Kidney (tissue), 14 donors: ENCODE results near the gene MFAP4. TPM values are rescaled to one million over a fixed set of nuclear protein-coding genes. Genes with fewer than 3 reads are reported as not detected.

Experiments used
- DNase-seq, 5 donors: peaks; one replicate each; pipeline ENCODE4 v3.0.0-alpha.2; 2013 to 2020
- FAIRE-seq: peaks from 2 replicates; lab custom pipeline; 2012; peaks lifted over from hg19 to GRCh38; lab: Jason Lieb, UNC
- H3K27ac ChIP-seq, 2 donors: one replicate each; pipeline ENCODE4 v1.7.0; 2013; ENCODE audit warnings: low read depth in 2 of 2, low read length in 2 of 2, inconsistent platforms in 1 of 2
- H3K27me3 ChIP-seq: one replicate; pipeline ENCODE4 v1.7.1; 2013; ENCODE audit warnings: low read length, inconsistent platforms; ENCODE audit not compliant: control insufficient read depth, insufficient read depth
- H3K36me3 ChIP-seq, 3 donors: one replicate each; pipeline versions ENCODE4 v1.7.0 to v1.7.1; 2013; ENCODE audit warnings: low read length in 3 of 3, control low read depth in 1 of 3, inconsistent platforms in 1 of 3; ENCODE audit not compliant: insufficient read depth in 3 of 3, control insufficient read depth in 2 of 3
- H3K4me1 ChIP-seq, 3 donors: one replicate each; pipeline versions ENCODE4 v1.7.0 to v1.7.1; 2013; ENCODE audit warnings: low read length in 3 of 3, inconsistent platforms in 1 of 3, low read depth in 1 of 3; ENCODE audit not compliant: control insufficient read depth in 2 of 3, insufficient read depth in 2 of 3
- H3K4me3 ChIP-seq, 3 donors: one replicate each; pipeline versions ENCODE4 v1.7.0 to v1.8.1; 2013; ENCODE audit warnings: low read length in 3 of 3, control low read depth in 1 of 3, inconsistent platforms in 1 of 3
- H3K9ac ChIP-seq, 3 donors: one replicate each; pipeline versions ENCODE4 v1.7.0 to v1.7.1; 2013; ENCODE audit warnings: low read length in 3 of 3, control low read depth in 1 of 3, inconsistent platforms in 1 of 3
- H3K9me3 ChIP-seq, 3 donors: one replicate each; pipeline versions ENCODE4 v1.7.0 to v1.7.1; 2013; ENCODE audit warnings: low read length in 3 of 3, control low read depth in 1 of 3, inconsistent platforms in 1 of 3; ENCODE audit not compliant: control insufficient read depth in 2 of 3, insufficient read depth in 1 of 3
- CTCF ChIP-seq: IDR thresholded peaks from 3 replicates; pipeline ENCODE4 v1.5.1; 2012; ENCODE audit warnings: mild to moderate bottlenecking, moderate library complexity, borderline replicate concordance; ENCODE audit not compliant: insufficient read depth; ENCODE audit errors: extremely low read depth
- intact Hi-C: fragments of 100-400 bp; cut with DNase I; formaldehyde crosslinking; loops from one replicate; pipeline ENCODE4 v1.11.1; 2022
- polyA plus RNA-seq: library from polyadenylated mRNA; stranded (reverse); fragments of 350-450 nt; fragmentation: Illumina TruSeq; extraction: RNeasy Lipid Tissue Mini Kit (QIAGEN cat#74804); gene quantifications from one replicate; pipeline ENCODE4 v1.2.3, GENCODE V29; 2014; ENCODE audit warnings: low read depth, low replicate concordance; ENCODE audit not compliant: insufficient read depth
- total RNA-seq: library from RNA; stranded (reverse); fragmentation: NEBNext Ultra II Directional; extraction: Animal tissue kit (Norgen Biotek cat#: 25700); gene quantifications from one replicate; pipeline ENCODE4 v1.2.1, GENCODE V29; 2021
- donor health status: control.
- donor health status: control.
- donor health status: control.
- donor health status: control.
- donor health status: control.
- donor health status: DM: yes; HTN: yes; CAD: no.
- donor health status: Normal renal cell carcinoma (clear cell type).

MFAP4 gene
- total and polyA plus RNA-seq, 2 donors from 2014 or later = 27.6 to 51.1 TPM

- intact Hi-C loops = no loop called here
- FAIRE-seq = no peak
- no peaks in the 10 kb centered on the region for H3K27me3 ChIP-seq
- no peak for TF ChIP-seq CTCF
- H3K9me3 ChIP-seq = no peaks in the 10 kb centered on the region
- H3K27ac ChIP-seq = no peak overlapping the region
- no peak overlapping the region for H3K9ac ChIP-seq
- no peaks in the 10 kb centered on the region for H3K4me1 ChIP-seq
- no peak overlapping the region for H3K4me3 ChIP-seq
- no peak for DNase-seq
- no peaks in the 10 kb centered on the region for H3K36me3 ChIP-seq
Measured at GRCh38 chr17:19412510-19412909, 25.5 kb upstream of the MFAP4 start.

GRCh38 chr17:19411631-19412030 lies 24.6 kb upstream of the MFAP4 start:
- DNase-seq = peak in 1 of 5 donors; percentile 37
- no peak overlapping the region for H3K27ac ChIP-seq
- no peak for TF ChIP-seq CTCF
- no peak overlapping the region for H3K9ac ChIP-seq
- intact Hi-C loops = no loop called here
- no peaks in the 10 kb centered on the region for H3K27me3 ChIP-seq
- H3K36me3 ChIP-seq = no peaks in the 10 kb centered on the region
- no peak overlapping the region for H3K4me3 ChIP-seq
- H3K4me1 ChIP-seq = no peaks in the 10 kb centered on the region
- H3K9me3 ChIP-seq = no peaks in the 10 kb centered on the region
- FAIRE-seq = no peak

GRCh38 chr17:19410875-19411620 lies 24.1 kb upstream of the MFAP4 start, which contains the start of gene RNF112:
RNF112 (plus strand) TSS chr17:19411232; CDS start chr17:19411409, 177 bp downstream.
- FAIRE-seq = no peak

More at GRCh38 chr17:19410875-19411620, 24.1 kb upstream of the MFAP4 start, which contains the start of gene RNF112:
- Histone ChIP-seq H3K4me1 (no peaks in the 10 kb centered on the region), H3K4me3 (no peak within 1 kb of the TSS), H3K36me3 (no peaks in the 10 kb centered on the region), H3K27ac (no peak within 1 kb of the TSS), H3K27me3 (no peaks in the 10 kb centered on the region), H3K9me3 (no peaks in the 10 kb centered on the region), H3K9ac (no peak within 1 kb of the TSS)
- intact Hi-C loops = no loop called here
- TF ChIP-seq CTCF = no peak
- peak in 2 of 5 donors; percentile 43 to 64 for DNase-seq
